Measurements from ENCODE around the gene INMT.

INMT gene

GRCh38 chr7:30727061-30727945 lies 24.6 kb upstream of the INMT start:
- TF ChIP-seq CTCF (conservative IDR thresholded peaks at IDR 0.05; ENCODE audit: low read depth, low read length) = no peak
- H3K4me3 ChIP-seq (ENCODE audit: low read depth, low read length) = no peak overlapping the region
- DNase-seq (ENCODE audit: low read depth) = no peak

- no peak overlapping the region for H3K4me3 ChIP-seq (ENCODE audit: low read depth, low read length)
- TF ChIP-seq CTCF (conservative IDR thresholded peaks at IDR 0.05; ENCODE audit: low read depth, low read length) = no peak
- DNase-seq (ENCODE audit: low read depth) = no peak
Observed at GRCh38 chr7:30728591-30729100, 23.3 kb upstream of the INMT start.

- no peak overlapping the region for H3K4me3 ChIP-seq (ENCODE audit: low read depth, low read length)
- no peak for TF ChIP-seq CTCF (conservative IDR thresholded peaks at IDR 0.05; ENCODE audit: low read depth, low read length)
- DNase-seq (ENCODE audit: low read depth) = no peak
Observed at GRCh38 chr7:30729642-30730041, 22.3 kb upstream of the INMT start.

- H3K4me3 ChIP-seq (ENCODE audit: low read depth, low read length) = no peak overlapping the region
- DNase-seq (ENCODE audit: low read depth) = no peak
- TF ChIP-seq CTCF (conservative IDR thresholded peaks at IDR 0.05; ENCODE audit: low read depth, low read length) = no peak
Observed at GRCh38 chr7:30730097-30730496, 21.8 kb upstream of the INMT start.

GRCh38 chr7:30730996-30731395 lies 20.9 kb upstream of the INMT start:
- no peak for TF ChIP-seq CTCF (conservative IDR thresholded peaks at IDR 0.05; ENCODE audit: low read depth, low read length)
- no peak for DNase-seq (ENCODE audit: low read depth)
- H3K4me3 ChIP-seq (ENCODE audit: low read depth, low read length) = no peak overlapping the region

GRCh38 chr7:30731581-30731980 lies 20.4 kb upstream of the INMT start:
- DNase-seq (ENCODE audit: low read depth) = no peak
- TF ChIP-seq CTCF (conservative IDR thresholded peaks at IDR 0.05; ENCODE audit: low read depth, low read length) = no peak
- no peak overlapping the region for H3K4me3 ChIP-seq (ENCODE audit: low read depth, low read length)

- DNase-seq (ENCODE audit: low read depth) = no peak
- TF ChIP-seq CTCF (conservative IDR thresholded peaks at IDR 0.05; ENCODE audit: low read depth, low read length) = no peak
- H3K4me3 ChIP-seq (ENCODE audit: low read depth, low read length) = no peak overlapping the region
Observed at GRCh38 chr7:30732606-30733005, 19.3 kb upstream of the INMT start.

Measured in choroid plexus epithelial cell (primary cell).